GM10248 (cell line): ENCODE results near the gene TUBGCP2.

Experiments used
- CTCF ChIA-PET: fragments of 300-600 bp; sonication (Branson Sonifier 250); formaldehyde crosslinking; extraction: SDS; loops from one replicate; lab custom pipeline; 2021; ENCODE audit warnings: antibody characterized with exemption; lab: Yijun Ruan, JAX
- POLR2A ChIA-PET: fragments of 350-650 bp; sonication (Branson Sonifier 250); formaldehyde crosslinking; extraction: SDS; loops from one replicate; lab custom pipeline; 2020; ENCODE audit warnings: antibody characterized with exemption; lab: Yijun Ruan, JAX
- DNase-seq: peaks from one replicate; pipeline ENCODE4 v3.0.0; 2012; ENCODE audit errors: extremely low spot score
- CTCF ChIP-seq: IDR thresholded peaks from 2 replicates; pipeline ENCODE4 v1.5.1; 2012; ENCODE audit warnings: mild to moderate bottlenecking, low read depth; ENCODE audit errors: extremely low read depth, missing control alignments, control extremely low read depth

Gene TUBGCP2

GRCh38 chr10:133308421-133309099 lies at the start of gene TUBGCP2, which contains the start of gene ZNF511:
Gene TUBGCP2, minus strand, starts transcription at chr10:133308872. Its CDS starts 5,931 bp downstream, at chr10:133302941.
Gene ZNF511, plus strand, starts transcription at chr10:133308914. Its CDS starts 30 bp downstream, at chr10:133308944.
- POLR2A ChIA-PET = no interaction called here
- DNase-seq = peak; percentile 90
- CTCF ChIA-PET = interaction anchor here (0.8 to 3.4 kb wide), 19 partner anchors 7 to 83 kb away, joined by 3 to 28 read pairs (median 5); no protein-coding TSS in a partner anchor
- no peak for TF ChIP-seq CTCF

- peak; percentile 96 for DNase-seq
- CTCF ChIA-PET = interaction anchor here (1.2 to 3.1 kb wide), 3 partner anchors 11 to 39 kb away, joined by 3 to 16 read pairs (median 4); no protein-coding TSS in a partner anchor
- POLR2A ChIA-PET = interaction anchor here (0.6 to 0.7 kb wide), 2 partner anchors 14 to 1959 kb away, joined by 3 read pairs; no protein-coding TSS in a partner anchor
- no peak for TF ChIP-seq CTCF
Measured at GRCh38 chr10:133357285-133358161, 48.9 kb upstream of the TUBGCP2 start, which contains the start of gene FUOM. Gene FUOM, minus strand, starts transcription at chr10:133358019. Its CDS starts 12 bp downstream, at chr10:133358007.

GRCh38 chr10:133356549-133357284 lies 48.0 kb upstream of the TUBGCP2 start:
- no peak for TF ChIP-seq CTCF
- POLR2A ChIA-PET = no interaction called here
- CTCF ChIA-PET = interaction anchor here (1.0 to 3.1 kb wide), 5 partner anchors 10 to 110 kb away, joined by 3 to 16 read pairs (median 3); no protein-coding TSS in a partner anchor
- no peak for DNase-seq

GRCh38 chr10:133355991-133356390 lies 47.3 kb upstream of the TUBGCP2 start:
- DNase-seq = no peak
- CTCF ChIA-PET = interaction anchor here (1.0 to 3.1 kb wide), 4 partner anchors 26 to 109 kb away, joined by 3 to 16 read pairs (median 4); no protein-coding TSS in a partner anchor
- POLR2A ChIA-PET = no interaction called here
- no peak for TF ChIP-seq CTCF

GRCh38 chr10:133355266-133355665 lies 46.6 kb upstream of the TUBGCP2 start:
- DNase-seq = no peak
- CTCF ChIA-PET = interaction anchor here (1.3 to 3.1 kb wide), 2 partner anchors 26 to 108 kb away, joined by 3 to 16 read pairs; no protein-coding TSS in a partner anchor
- TF ChIP-seq CTCF = no peak
- POLR2A ChIA-PET = no interaction called here
